ENCODE measurements around the gene SERF2.

- TF ChIP-seq CTCF (IDR thresholded peaks at IDR 0.05; ENCODE audit: control extremely low read depth in 1 of 3, insufficient read depth in 1 of 3, low read depth in 1 of 3, low read length in 3 of 3) (no peak), EZH2 (IDR thresholded peaks at IDR 0.05; ENCODE audit: low read depth, low read length, severe bottlenecking) (no peak), KDM5A (IDR thresholded peaks at IDR 0.05; ENCODE audit: low read length) (no peak), USF2 (IDR thresholded peaks at IDR 0.05; ENCODE audit: low read length) (no peak), POLR2A (IDR thresholded peaks at IDR 0.05; ENCODE audit: control extremely low read depth in 1 of 2, low read depth in 2 of 2, low read length in 2 of 2) (no peak), CHD2 (IDR thresholded peaks at IDR 0.05; ENCODE audit: low read length) (no peak), ATF3 (IDR thresholded peaks at IDR 0.05; ENCODE audit: insufficient read depth, low read depth, low read length) (no peak), RBBP5 (IDR thresholded peaks at IDR 0.05; ENCODE audit: borderline replicate concordance, low read depth, low read length) (no peak), E2F6 (IDR thresholded peaks at IDR 0.05) (no peak)
Observed at GRCh38 chr15:43789409-43789808, 2.7 kb upstream of the SERF2 start.
